KOPT-K1 (cell line): ENCODE measurements around the gene ESR2.
"Not testable (repeated sequence)": the region's sequence is repeated elsewhere in the genome, so short reads cannot be mapped to it uniquely, and the experiment has no call there.

Source experiments
- H3K27ac ChIP-seq: fragments of 200-600 bp; sonication (generic); 2 replicates; pipeline ENCODE4 v1.5.1; 2016; ENCODE audit warnings: antibody characterized with exemption, mild to moderate bottlenecking, low read depth, low read length; ENCODE audit not compliant: poor library complexity, severe bottlenecking
- H3K36me3 ChIP-seq: fragments of 200-600 bp; sonication (generic); 2 replicates; pipeline ENCODE4 v1.5.1; 2017; ENCODE audit warnings: antibody characterized with exemption, mild to moderate bottlenecking, low read length, moderate library complexity; ENCODE audit not compliant: insufficient read depth
- H3K9me3 ChIP-seq: fragments of 200-600 bp; sonication (generic); 2 replicates; pipeline ENCODE4 v1.5.1; 2017; ENCODE audit warnings: antibody characterized with exemption, low read length, mild to moderate bottlenecking; ENCODE audit not compliant: insufficient read depth, poor library complexity, severe bottlenecking

Gene ESR2

DNA sequence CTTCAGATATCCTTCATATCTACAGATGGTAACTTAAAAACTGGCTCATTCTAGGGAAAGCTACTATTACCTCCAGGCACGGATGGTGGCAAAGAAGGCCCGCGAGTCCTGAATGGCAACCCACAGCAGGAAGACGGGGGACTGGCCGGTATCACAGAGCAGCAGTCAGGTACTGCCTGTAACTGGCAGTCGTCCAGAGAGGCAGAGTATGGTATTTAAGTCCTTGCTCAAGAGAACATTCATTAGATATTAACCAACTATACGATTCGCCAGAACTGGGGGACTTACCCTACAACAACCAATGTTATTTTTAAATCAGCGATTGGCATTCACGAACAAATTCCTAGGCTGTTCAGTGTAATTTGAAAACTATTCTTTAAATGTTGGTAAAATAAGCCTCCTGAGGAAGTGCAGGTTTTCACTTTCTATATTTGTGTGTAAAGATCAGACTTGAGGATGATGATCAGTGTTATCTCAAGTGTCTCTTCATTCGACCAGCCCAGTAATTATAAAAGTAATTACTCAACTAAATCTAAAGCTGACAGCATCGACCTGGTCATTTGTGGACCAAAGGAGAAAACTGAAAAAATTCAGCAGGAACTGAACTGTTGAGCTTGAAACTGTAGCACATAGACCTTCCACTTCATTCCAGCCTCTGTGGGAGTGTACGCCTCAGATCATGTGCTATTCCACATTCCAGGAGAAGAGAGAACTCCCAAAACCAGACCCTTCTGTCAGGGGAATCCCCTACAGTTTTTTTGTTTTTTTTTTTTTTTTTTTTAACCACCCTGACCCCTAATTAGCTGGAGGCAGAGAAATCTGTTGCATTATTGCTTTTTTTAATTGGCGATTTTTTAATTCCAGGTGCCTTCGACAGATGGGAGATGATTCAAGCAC lies 75.6 kb downstream of the ESR2 start:
- Histone ChIP-seq H3K9me3 (no peaks in the 10 kb centered on the region), H3K27ac (no peak overlapping the region), H3K36me3 (peaks cover 98% of the 10 kb centered on the region)

DNA sequence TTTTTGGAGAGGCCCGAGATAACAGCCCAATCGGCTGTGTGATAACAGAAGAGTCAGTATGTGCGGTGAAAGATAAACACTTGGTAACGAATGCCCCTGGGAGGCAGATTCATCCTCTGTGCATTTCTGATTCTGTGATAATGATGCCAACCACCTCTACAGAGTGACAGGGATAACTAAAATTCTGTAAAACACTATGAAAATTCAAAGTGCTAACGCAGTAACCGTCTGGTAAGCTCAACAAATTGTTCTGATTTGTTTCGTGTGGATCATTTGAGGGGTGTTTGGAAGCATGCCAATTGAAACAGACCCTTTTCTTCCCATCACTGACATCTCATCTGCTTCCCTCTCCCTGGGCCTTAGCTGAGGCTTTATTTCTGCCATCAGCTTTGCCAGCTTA lies 76.3 kb downstream of the ESR2 start:
- Histone ChIP-seq H3K36me3 (peaks cover 98% of the 10 kb centered on the region), H3K27ac (no peak overlapping the region)

DNA sequence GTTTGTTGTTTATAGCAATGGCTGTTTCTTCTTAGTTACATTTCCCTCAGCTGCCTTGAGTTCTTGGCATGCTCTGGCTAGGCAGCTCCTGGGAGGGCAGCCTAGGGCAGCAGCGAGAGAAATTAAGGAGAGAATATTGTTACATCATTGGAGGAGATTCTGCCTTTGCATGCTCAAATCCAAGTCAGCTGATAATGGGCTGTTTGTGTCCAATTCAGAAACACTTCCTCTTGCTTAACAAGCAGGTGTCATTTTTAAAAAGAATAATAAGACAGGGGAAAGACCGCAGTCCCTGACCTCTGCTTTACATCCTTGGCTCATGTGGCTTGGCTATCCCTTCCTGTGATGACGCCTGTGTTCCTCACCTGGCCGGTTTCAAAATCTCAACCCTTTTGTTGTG lies 76.9 kb downstream of the ESR2 start:
- peaks cover 99% of the 10 kb centered on the region for H3K36me3 ChIP-seq
- H3K27ac ChIP-seq, result no peak overlapping the region
- H3K9me3 ChIP-seq, result no peaks in the 10 kb centered on the region

More for the DNA sequence above, 76.3 kb downstream of the ESR2 start:
- H3K9me3 ChIP-seq, result no peaks in the 10 kb centered on the region

DNA sequence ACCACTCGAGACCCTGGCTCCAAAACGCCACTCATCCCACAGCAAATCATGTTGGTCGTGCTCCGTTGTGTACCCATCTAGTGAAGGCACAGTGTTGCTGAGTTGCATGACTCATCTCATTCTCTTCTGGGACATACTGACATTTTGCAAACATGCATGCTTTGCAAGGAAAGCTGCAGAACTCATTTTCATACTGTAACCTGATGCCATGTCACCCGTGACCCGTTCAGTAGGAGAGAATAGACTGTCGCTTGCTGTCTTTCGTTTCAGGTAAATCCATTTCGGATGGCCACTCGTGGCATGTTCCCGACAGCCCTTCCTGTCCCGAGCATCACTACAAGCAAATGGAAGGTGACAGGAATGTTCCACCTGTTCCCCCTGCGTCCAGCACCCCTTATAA lies 78.2 kb downstream of the ESR2 start:
- Histone ChIP-seq H3K27ac (no peak overlapping the region), H3K9me3 (no peaks in the 10 kb centered on the region), H3K36me3 (peaks cover 99% of the 10 kb centered on the region)

DNA sequence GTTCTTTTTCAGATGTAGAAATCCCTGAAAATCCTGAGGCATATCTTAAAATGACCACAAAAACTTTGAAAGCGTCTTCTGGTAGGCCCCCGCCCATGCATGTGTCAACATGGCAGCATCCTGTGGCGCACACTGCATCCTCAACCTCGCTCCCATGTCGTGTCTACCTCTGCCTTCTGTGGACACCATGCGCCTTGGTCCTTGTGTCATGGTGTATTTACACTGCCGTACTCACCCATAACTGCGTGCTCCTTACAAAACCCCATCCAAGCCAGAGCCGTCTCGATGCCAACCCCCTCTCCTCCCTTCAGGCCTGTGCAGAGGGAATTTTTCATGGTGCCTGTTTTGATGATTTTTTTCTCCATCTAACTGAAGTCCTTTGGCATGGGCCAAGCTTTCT lies 78.9 kb downstream of the ESR2 start:
- no peak overlapping the region for H3K27ac ChIP-seq
- H3K9me3 ChIP-seq, result no peaks in the 10 kb centered on the region
- peaks cover 99% of the 10 kb centered on the region for H3K36me3 ChIP-seq

DNA sequence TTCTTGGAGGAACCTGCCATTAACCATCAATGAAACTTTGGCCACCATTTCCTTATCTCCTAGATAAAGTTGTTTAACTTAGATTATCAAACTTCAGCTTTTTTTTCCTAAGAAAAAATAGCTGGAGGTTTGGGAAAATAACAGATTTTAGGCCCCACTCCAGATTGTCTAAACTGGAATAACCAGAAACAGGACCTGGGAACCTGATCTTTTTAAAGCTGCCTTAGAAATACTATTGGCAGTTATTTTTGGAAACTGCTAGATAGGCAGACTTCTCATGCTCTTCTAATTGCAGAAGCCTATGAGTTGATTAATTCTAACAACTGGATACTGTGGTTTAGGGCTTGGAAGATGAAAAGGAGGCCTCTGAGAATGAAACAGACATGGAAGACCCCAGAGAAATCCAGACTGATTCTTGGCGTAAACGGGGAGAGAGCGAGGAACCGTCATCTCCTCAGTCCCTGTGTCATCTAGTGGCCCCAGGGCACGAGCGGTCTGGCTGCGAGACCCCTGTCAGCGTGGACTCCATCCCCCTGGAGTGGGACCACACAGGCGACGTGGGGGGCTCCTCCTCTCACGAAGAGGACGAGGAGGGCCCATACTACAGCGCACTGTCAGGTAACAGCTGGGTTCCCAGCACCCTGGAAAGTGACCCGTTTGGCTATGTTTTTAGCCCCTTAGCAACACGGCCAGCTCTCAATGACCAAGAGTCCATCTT lies 80.2 kb downstream of the ESR2 start:
- H3K27ac ChIP-seq, result no peak overlapping the region
- H3K36me3 ChIP-seq, result peaks cover 97% of the 10 kb centered on the region
- H3K9me3 ChIP-seq, result no peaks in the 10 kb centered on the region

DNA sequence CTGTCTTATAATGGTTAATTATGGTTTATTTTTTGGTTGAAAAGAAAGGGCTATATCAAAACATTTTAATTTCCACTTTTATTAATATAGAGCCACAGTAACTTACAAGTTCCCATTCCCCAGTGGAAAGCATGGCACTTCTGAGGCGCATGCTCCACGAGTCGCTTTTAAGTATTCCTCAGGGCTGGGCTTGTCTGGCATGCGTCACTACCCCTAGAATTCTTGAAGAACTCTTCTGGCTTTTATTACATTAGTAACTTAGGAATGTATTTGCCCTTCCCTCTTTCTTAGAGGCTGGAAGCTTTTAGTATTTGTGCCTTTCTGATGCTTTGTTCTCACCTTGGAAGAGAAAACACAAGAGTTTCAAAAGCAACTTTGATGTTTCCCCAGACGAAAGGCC lies 81.1 kb downstream of the ESR2 start:
- no peaks in the 10 kb centered on the region for H3K9me3 ChIP-seq
- H3K36me3 ChIP-seq, result peaks cover 97% of the 10 kb centered on the region
- H3K27ac ChIP-seq, result no peak overlapping the region

DNA sequence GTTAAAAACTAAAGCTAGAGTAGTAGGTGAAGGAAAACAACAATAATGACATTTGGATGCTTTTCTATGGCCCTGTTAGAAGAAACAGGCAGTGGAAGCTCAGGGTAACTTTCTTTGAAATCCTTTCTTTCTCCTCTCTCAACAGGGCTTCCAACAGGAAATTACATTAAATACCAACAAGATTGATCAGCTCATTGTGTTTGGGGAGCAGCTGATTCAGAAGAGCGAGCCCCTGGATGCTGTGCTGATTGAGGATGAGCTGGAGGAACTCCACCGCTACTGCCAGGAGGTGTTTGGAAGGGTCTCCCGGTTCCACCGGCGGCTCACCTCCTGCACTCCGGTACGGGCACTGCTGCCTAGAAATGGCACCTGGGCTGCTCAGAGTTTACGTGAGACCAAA lies 81.5 kb downstream of the ESR2 start:
- Histone ChIP-seq H3K9me3 (no peaks in the 10 kb centered on the region), H3K36me3 (peaks cover 93% of the 10 kb centered on the region), H3K27ac (no peak overlapping the region)

DNA sequence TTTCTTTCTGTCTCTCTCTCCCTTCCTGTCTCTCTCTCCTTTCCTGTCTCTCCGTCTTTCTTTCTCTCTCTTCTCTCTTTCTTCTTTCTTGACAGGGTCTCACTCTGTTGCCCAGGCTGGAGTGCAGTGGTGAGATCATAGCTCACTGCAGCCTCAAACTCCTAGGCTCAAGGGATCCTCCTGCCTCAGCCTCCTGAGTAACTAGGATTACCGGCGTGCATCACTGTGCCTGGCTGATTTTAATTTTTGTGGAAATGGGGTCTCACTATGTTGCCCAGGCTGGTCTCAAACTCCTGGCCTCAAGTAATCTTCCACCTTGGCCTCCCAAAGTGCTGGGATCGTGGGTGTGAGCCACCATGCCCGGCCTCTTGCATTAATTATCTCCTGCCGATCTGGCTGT lies 83.3 kb downstream of the ESR2 start:
- peaks cover 77% of the 10 kb centered on the region for H3K36me3 ChIP-seq

DNA sequence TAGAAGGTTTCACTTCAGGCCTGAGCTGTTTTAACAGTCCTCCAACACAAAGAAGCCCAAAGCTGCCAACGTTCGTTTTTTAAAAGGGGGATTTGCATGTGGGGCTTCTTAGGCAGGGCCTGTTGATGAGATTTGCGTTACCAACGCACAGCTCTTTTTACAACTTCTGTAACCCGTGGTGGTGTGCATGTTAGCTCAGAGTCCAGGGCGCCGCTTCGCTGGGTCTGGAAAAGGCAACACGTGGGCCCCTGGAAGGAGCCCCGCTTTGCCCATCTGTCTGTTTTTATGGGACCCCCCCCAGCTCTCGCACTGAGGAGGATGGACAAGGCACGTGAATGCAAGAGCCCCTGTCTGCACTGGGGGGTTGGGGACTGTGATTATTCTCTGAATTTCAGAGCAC lies 84.0 kb downstream of the ESR2 start:
- H3K9me3 ChIP-seq, result no peaks in the 10 kb centered on the region
- no peak overlapping the region for H3K27ac ChIP-seq
- peaks cover 70% of the 10 kb centered on the region for H3K36me3 ChIP-seq

More for the DNA sequence above, 83.3 kb downstream of the ESR2 start:
- not testable (repeated sequence) for H3K9me3 ChIP-seq, H3K27ac ChIP-seq

DNA sequence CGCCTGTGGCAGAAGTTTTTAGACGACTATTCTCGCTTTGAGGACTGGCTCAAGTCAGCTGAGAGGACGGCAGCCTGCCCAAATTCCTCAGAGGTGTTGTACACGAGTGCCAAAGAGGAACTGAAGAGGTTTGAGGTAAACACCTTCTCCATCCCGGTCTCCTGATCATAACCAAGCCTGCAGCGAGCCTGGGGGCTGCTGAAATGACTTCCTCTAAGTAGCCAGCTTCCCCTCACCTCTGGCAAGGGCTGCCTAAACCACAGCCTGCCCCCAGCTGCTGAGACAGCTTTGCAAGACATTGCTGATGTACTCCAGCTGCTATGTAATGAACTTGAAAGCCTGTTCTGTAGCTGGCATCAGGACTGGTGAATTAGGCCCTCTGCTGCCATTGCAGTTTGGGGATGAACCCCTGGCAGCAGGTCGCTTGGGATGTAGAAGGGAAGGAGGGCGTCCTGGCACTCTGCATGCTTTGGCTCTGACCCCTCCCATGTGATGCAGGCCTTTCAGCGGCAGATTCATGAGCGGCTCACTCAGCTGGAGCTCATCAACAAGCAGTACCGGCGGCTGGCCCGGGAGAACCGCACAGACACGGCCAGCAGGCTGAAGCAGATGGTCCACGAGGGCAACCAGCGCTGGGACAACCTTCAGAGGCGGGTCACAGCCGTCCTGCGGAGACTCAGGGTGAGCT lies 84.6 kb downstream of the ESR2 start:
- H3K27ac ChIP-seq, result no peak overlapping the region
- peaks cover 64% of the 10 kb centered on the region for H3K36me3 ChIP-seq
- H3K9me3 ChIP-seq, result no peaks in the 10 kb centered on the region

DNA sequence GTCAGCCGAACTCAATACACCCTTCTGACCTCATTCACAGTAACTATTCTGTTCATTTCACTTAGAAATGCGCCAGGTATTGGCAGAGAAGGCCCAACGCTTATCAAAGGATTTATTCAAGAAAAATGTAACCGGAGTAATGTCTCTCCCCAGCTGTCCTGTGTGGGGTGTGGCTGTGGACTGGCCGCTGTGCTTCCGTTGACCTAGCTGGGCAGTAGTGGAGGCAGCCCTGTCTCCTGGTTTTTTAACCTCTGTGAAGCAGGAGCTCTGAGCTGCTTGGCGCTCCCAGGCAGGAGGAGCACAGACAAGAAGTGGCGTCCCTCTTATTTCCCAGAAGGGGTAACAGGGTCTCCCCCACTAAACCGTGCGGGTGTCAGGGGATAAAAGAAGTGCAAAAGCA lies 85.2 kb downstream of the ESR2 start:
- H3K27ac ChIP-seq, result no peak overlapping the region
- peaks cover 57% of the 10 kb centered on the region for H3K36me3 ChIP-seq
- no peaks in the 10 kb centered on the region for H3K9me3 ChIP-seq

DNA sequence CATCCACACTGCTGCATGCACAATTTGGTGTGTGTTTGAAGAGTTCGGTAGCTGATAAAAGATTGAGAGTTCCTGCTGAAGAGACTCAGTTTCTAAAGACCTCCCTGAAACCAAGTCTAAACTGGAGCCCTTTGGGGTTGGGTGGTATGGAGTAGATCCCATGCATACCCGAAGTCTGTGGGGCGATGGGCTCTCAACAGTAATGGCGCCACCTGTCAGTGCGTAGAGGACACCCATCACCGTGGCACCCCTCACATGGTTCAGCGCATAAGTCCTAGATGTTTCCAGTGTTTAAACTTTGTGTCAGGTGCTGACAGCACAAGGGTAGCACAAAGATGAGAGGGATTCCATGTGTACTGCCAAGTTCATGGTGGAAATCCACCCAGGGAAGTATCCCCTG lies 85.9 kb downstream of the ESR2 start:
- Histone ChIP-seq H3K9me3 (no peaks in the 10 kb centered on the region), H3K27ac (no peak overlapping the region), H3K36me3 (peaks cover 50% of the 10 kb centered on the region)

DNA sequence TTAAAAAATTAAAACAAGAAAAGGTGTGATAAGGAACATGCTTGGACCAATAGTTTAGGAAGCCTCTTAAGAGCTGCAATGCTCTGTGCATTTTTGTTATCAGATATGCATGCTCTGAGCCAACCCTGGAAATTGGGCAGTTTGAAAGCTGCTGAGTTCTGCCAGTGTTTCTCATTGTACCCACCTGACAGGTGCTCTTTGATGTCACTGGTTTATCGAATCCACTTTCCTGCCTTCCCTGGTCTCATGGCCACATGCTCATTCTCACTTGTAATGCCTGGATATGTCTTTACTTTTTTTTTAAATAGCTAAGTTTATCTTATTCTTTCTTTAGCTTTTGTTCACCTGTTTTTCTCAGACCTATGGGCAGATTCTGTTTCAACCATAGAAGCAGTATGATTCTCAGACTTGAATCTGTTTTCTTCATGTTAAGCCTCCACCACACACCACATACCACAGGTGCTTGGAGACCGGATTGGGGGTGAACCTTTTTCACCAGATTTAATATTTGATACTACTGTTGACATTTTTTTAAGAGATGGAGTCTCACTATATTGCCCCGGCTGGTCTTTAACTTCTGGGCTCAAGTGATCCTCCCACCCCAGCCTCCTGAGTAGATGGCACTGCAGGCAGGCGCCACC lies 90.7 kb downstream of the ESR2 start:
- H3K27ac ChIP-seq, result no peak overlapping the region
- no peaks in the 10 kb centered on the region for H3K9me3 ChIP-seq
- H3K36me3 ChIP-seq, result peaks cover 5% of the 10 kb centered on the region

DNA sequence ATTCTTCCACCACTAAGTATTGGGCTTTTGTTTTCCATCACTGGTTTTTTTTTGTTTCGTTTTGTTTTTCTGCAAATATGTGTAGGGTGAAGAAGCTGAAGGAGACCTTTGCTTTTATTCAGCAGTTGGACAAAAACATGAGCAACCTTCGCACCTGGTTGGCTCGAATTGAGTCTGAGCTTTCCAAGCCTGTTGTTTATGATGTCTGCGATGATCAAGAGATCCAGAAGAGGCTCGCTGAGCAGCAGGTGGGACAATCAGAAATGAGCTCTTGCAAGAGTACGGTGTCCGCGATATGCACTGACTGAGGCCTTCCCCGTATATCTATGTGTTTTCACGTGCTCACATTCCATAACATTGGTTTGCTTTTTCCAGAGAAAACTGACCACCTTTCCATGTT lies 91.5 kb downstream of the ESR2 start:
- no peaks in the 10 kb centered on the region for H3K9me3 ChIP-seq
- no peaks in the 10 kb centered on the region; the same call in 1 of the 2 replicates for H3K36me3 ChIP-seq
- no peak overlapping the region for H3K27ac ChIP-seq
